DOHH2 (cell line): ENCODE data around the gene ZNF316.

Experiments used
- H3F3A ChIP-seq: fragments of 200-600 bp; sonication (generic), shearing (Covaris generic); 2 replicates; pipeline ENCODE4 v1.6.0; 2016; ENCODE audit warnings: antibody characterized with exemption, mild to moderate bottlenecking; ENCODE audit not compliant: control insufficient read depth, insufficient read depth
- H3K27ac ChIP-seq: fragments of 200-600 bp; sonication (generic); 2 replicates; pipeline ENCODE4 v1.5.1; 2014; ENCODE audit warnings: low read depth, mild to moderate bottlenecking, low read length, moderate library complexity
- H3K27me3 ChIP-seq: fragments of 200-600 bp; sonication (generic); 2 replicates; pipeline ENCODE4 v1.6.1; 2014; ENCODE audit warnings: mild to moderate bottlenecking, low read length, mixed read lengths; ENCODE audit not compliant: control insufficient read depth
- H3K36me3 ChIP-seq: fragments of 200-600 bp; sonication (generic); 2 replicates; pipeline ENCODE4 v1.6.1; 2014; ENCODE audit warnings: mild to moderate bottlenecking, low read length, moderate library complexity, mixed read lengths; ENCODE audit not compliant: control insufficient read depth
- H3K4me1 ChIP-seq: fragments of 200-600 bp; sonication (generic); 2 replicates; pipeline ENCODE4 v1.6.1; 2014; ENCODE audit warnings: mild to moderate bottlenecking, low read length, mixed read lengths; ENCODE audit not compliant: control insufficient read depth
- H3K4me2 ChIP-seq: fragments of 200-600 bp; sonication (generic); 2 replicates; pipeline ENCODE4 v1.6.0; 2014; ENCODE audit warnings: mild to moderate bottlenecking, low read length, moderate library complexity
- H3K4me3 ChIP-seq: fragments of 200-600 bp; sonication (generic); 2 replicates; pipeline ENCODE4 v1.5.1; 2014; ENCODE audit warnings: mild to moderate bottlenecking, low read length, mixed read lengths
- H3K79me2 ChIP-seq: fragments of 200-600 bp; sonication (generic); 2 replicates; pipeline ENCODE4 v1.6.1; 2014; ENCODE audit warnings: mild to moderate bottlenecking, low read length, mixed read lengths; ENCODE audit not compliant: control insufficient read depth
- H3K9me2 ChIP-seq: fragments of 200-600 bp; sonication (generic); replicated peaks from 2 replicates; pipeline ENCODE4 v1.6.1; 2014; ENCODE audit warnings: mild to moderate bottlenecking, low read length, mixed read lengths; ENCODE audit not compliant: control insufficient read depth
- H3K9me3 ChIP-seq: fragments of 200-600 bp; sonication (generic); 2 replicates; pipeline ENCODE4 v1.6.1; 2014; ENCODE audit warnings: antibody characterized with exemption, low read length, mixed read lengths; ENCODE audit not compliant: control insufficient read depth, insufficient read depth
- H4K20me1 ChIP-seq: fragments of 200-600 bp; sonication (generic); 2 replicates; pipeline ENCODE4 v1.6.0; 2014; ENCODE audit warnings: low read depth, mild to moderate bottlenecking, antibody characterized with exemption, low read length, moderate library complexity; ENCODE audit not compliant: control insufficient read depth, insufficient read depth
- EZH2phosphoT487 ChIP-seq: fragments of 200-600 bp; sonication (generic); IDR thresholded peaks from 2 replicates; pipeline ENCODE4 v1.6.1; 2017; ENCODE audit warnings: borderline replicate concordance, mild to moderate bottlenecking, antibody characterized with exemption, low read length, moderate library complexity, mixed read lengths
- TF ChIP-seq, protein P1 (sequence below): fragments of 200-600 bp; sonication (generic); IDR thresholded peaks from one replicate; pipeline ENCODE4 v1.5.1; 2014; ENCODE audit warnings: antibody characterized with exemption, mild to moderate bottlenecking, low read depth, low read length; ENCODE audit not compliant: poor library complexity, severe bottlenecking

The ZNF316 gene

DNA sequence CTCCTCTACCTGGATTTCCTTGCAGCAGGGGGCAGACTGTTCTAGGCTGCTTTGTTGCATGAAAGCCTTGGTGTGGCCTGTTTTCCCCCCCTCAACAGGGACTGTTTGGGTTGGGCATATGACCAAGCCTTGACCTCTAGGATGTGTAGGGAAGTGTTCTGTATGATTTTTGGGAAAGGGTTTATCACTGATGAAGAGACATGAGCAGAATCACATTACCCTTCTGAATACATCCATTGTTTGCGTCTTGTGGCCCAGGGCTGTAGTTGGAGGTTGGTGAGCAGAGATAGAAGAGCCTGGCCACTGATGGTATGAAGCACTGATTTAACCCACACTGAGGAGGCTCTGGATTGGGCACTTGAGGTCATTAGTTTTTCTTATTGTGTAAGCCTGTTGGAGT lies 43.0 kb downstream of the ZNF316 start:
- Histone ChIP-seq H3K79me2 (no peaks in the 10 kb centered on the region), H4K20me1 (no peaks in the 10 kb centered on the region), H3K4me2 (no peak overlapping the region), H3K4me3 (no peak overlapping the region), H3K9me3 (peaks cover 51% of the 10 kb centered on the region), H3K4me1 (no peaks in the 10 kb centered on the region), H3K27ac (no peak overlapping the region), H3K36me3 (peaks cover 8% of the 10 kb centered on the region; the same call in 1 of the 2 replicates), H3K9me2 (no peaks in the 10 kb centered on the region), H3F3A (0 out of 2 replicates have a peak, but pooled peaks cover 2% of the 10 kb centered on the region), H3K27me3 (no peaks in the 10 kb centered on the region)
- TF ChIP-seq, protein P1, sequence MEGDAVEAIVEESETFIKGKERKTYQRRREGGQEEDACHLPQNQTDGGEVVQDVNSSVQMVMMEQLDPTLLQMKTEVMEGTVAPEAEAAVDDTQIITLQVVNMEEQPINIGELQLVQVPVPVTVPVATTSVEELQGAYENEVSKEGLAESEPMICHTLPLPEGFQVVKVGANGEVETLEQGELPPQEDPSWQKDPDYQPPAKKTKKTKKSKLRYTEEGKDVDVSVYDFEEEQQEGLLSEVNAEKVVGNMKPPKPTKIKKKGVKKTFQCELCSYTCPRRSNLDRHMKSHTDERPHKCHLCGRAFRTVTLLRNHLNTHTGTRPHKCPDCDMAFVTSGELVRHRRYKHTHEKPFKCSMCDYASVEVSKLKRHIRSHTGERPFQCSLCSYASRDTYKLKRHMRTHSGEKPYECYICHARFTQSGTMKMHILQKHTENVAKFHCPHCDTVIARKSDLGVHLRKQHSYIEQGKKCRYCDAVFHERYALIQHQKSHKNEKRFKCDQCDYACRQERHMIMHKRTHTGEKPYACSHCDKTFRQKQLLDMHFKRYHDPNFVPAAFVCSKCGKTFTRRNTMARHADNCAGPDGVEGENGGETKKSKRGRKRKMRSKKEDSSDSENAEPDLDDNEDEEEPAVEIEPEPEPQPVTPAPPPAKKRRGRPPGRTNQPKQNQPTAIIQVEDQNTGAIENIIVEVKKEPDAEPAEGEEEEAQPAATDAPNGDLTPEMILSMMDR: no peak
- TF ChIP-seq EZH2phosphoT487: no peak

DNA sequence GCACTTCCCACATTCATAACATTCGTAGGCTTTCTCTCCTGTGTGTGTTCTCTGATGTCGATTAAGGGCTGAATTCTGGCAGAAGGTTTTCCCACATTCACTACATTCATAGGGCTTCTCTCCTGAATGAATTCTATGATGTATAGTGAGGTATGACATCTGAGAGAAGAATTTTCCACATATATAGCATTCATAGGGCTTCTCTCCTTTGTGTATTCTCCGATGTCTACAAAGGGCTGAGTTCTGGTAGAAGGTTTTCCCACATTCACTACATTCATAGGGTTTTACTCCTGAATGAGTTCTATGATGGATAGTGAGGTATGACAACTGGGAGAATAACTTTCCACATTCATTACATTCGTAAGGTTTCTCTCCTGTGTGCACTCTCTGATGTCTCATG lies 54.0 kb downstream of the ZNF316 start:
- Histone ChIP-seq H4K20me1 (no peaks in the 10 kb centered on the region), H3K4me2 (no peak overlapping the region), H3K36me3 (peaks cover 100% of the 10 kb centered on the region), H3K9me2 (no peaks in the 10 kb centered on the region), H3K9me3 (peaks cover 93% of the 10 kb centered on the region), H3F3A (peaks cover 10% of the 10 kb centered on the region), H3K4me1 (no peaks in the 10 kb centered on the region), H3K27me3 (no peaks in the 10 kb centered on the region), H3K27ac (no peak overlapping the region), H3K79me2 (peaks cover 5% of the 10 kb centered on the region), H3K4me3 (no peak overlapping the region)
- TF ChIP-seq, protein P1: no peak
- no peak for TF ChIP-seq EZH2phosphoT487

DNA sequence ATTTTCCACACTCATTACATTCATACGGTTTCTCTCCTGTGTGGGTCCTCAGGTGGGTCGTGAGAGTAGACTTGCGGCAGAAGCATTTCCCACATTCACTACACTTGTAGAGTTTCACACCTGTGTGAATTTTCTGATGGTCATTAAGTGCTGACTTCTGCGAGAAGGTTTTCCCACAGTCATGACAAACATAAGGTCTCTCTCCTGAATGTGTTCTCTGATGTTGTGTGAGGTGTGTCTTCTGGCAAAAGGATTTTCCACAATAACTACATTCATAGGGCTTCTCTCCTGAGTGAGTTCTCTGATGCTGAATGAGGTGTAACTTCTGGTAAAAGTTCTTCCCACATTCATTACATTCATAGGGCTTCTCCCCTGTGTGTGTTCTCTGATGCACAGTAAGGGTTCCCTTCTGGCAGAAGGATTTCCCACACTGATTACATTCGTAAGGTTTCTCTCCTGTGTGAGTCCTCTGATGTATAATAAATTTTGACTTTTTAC lies 54.5 kb downstream of the ZNF316 start:
- TF ChIP-seq, protein P1: no peak
- no peak for TF ChIP-seq EZH2phosphoT487
- H3K4me2 ChIP-seq: no peak overlapping the region

More for the DNA sequence above, 54.5 kb downstream of the ZNF316 start:
- H3K4me3 ChIP-seq: no peak overlapping the region
- H3K36me3 ChIP-seq: peaks cover 100% of the 10 kb centered on the region
- H4K20me1 ChIP-seq: no peaks in the 10 kb centered on the region
- H3F3A ChIP-seq: peaks cover 10% of the 10 kb centered on the region
- no peaks in the 10 kb centered on the region for H3K27me3 ChIP-seq
- no peaks in the 10 kb centered on the region for H3K4me1 ChIP-seq
- H3K79me2 ChIP-seq: peaks cover 5% of the 10 kb centered on the region
- peaks cover 96% of the 10 kb centered on the region for H3K9me3 ChIP-seq
- no peaks in the 10 kb centered on the region for H3K9me2 ChIP-seq
- H3K27ac ChIP-seq: no peak overlapping the region
